Endodermal cell (in vitro differentiated cells): ENCODE results near the gene NDRG3. TPM values are rescaled to one million over a fixed set of nuclear protein-coding genes. Genes with fewer than 3 reads are reported as not detected.

ENCODE experiments used
- DNase-seq: peaks from one replicate; pipeline ENCODE4 v3.0.0-alpha.2; 2017
- H3K27ac ChIP-seq: 2 replicates; pipeline ENCODE4 v1.5.1; 2013; ENCODE audit warnings: mild to moderate bottlenecking, low read depth, low read length, moderate library complexity
- H3K27me3 ChIP-seq: 2 replicates; pipeline ENCODE4 v1.6.1; 2013; ENCODE audit warnings: mild to moderate bottlenecking, low read length, moderate library complexity; ENCODE audit not compliant: insufficient read depth, control insufficient read depth, poor library complexity, severe bottlenecking
- H3K36me3 ChIP-seq: 2 replicates; pipeline ENCODE4 v1.7.0; 2013; ENCODE audit warnings: mild to moderate bottlenecking, low read length, moderate library complexity; ENCODE audit not compliant: control insufficient read depth, insufficient read depth
- H3K4me1 ChIP-seq: one replicate; pipeline ENCODE4 v1.7.0; 2013; ENCODE audit warnings: low read length; ENCODE audit not compliant: control insufficient read depth, insufficient read depth
- H3K4me3 ChIP-seq: 2 replicates; pipeline ENCODE4 v1.5.1; 2013; ENCODE audit warnings: mild to moderate bottlenecking, low read length, moderate library complexity
- H3K9ac ChIP-seq: 2 replicates; pipeline ENCODE4 v1.6.1; 2013; ENCODE audit warnings: mild to moderate bottlenecking, low read length, moderate library complexity; ENCODE audit not compliant: poor library complexity, severe bottlenecking; ENCODE audit errors: extremely low read depth
- H3K9me3 ChIP-seq: 2 replicates; pipeline ENCODE4 v1.6.1; 2013; ENCODE audit warnings: mild to moderate bottlenecking, low read length, moderate library complexity; ENCODE audit not compliant: control insufficient read depth
- H3K27ac Mint-ChIP-seq: 2 replicates; pipeline ENCODE4 v1.8.0; 2020; ENCODE audit warnings: mixed read lengths
- H3K27me3 Mint-ChIP-seq: 2 replicates; pipeline ENCODE4 v1.8.0; 2021; ENCODE audit warnings: mild to moderate bottlenecking, mixed read lengths; ENCODE audit not compliant: insufficient read depth
- H3K36me3 Mint-ChIP-seq: 2 replicates; pipeline ENCODE4 v1.8.0; 2020; ENCODE audit warnings: low read depth, mixed read lengths
- H3K4me1 Mint-ChIP-seq: 2 replicates; pipeline ENCODE4 v1.8.0; 2020; ENCODE audit warnings: mixed read lengths
- H3K4me3 Mint-ChIP-seq: 2 replicates; pipeline ENCODE4 v1.8.0; 2020; ENCODE audit warnings: mild to moderate bottlenecking, moderate library complexity, mixed read lengths
- H3K9me3 Mint-ChIP-seq: 2 replicates; pipeline ENCODE4 v1.8.0; 2020; ENCODE audit warnings: mild to moderate bottlenecking, mixed read lengths
- CTCF ChIP-seq: fragments of 200-600 bp; sonication (generic); conservative IDR thresholded peaks from 2 replicates; pipeline ENCODE4 v1.5.0; 2021; ENCODE audit warnings: antibody characterized with exemption, mild to moderate bottlenecking
- WGBS, 2 experiments: methylation state at CpG; one replicate each; pipeline versions ENCODE4 v1.1.5 to v1.1.7; 2013; ENCODE audit warnings: missing lambda C conversion rate in 2 of 2, mixed read lengths in 1 of 2; ENCODE audit not compliant: insufficient coverage in 1 of 2, insufficient read length in 1 of 2; 5-methylcytosine and 5-hydroxymethylcytosine counted together
- total RNA-seq, 2 donors: library from RNA; stranded (reverse); fragmentation: NEBNext Ultra II Directional in 1 of 2; extraction: Animal tissue kit (Norgen Biotek cat#: 25700) in 1 of 2; gene quantifications; 2 replicates in 1 of 2; 3 replicates in 1 of 2; pipeline ENCODE4 v1.2.1, GENCODE V29; 2021

The NDRG3 gene
- total RNA-seq, 2 donors from 2014 or later = 24.6 to 26.1 TPM

GRCh38 chr20:36629719-36630681, 115.9 kb downstream of the NDRG3 start:
- Mint-ChIP-seq H3K4me1 (peaks cover 4% of the 10 kb centered on the region), H3K4me3 (no peak overlapping the region), H3K36me3 (no peaks in the 10 kb centered on the region), H3K27ac (peak overlapping the region; percentile 66), H3K9me3 (no peaks in the 10 kb centered on the region), H3K27me3 (no peaks in the 10 kb centered on the region)
- Histone ChIP-seq H3K4me1 (no peaks in the 10 kb centered on the region), H3K9ac (no peak overlapping the region), H3K4me3 (no peak overlapping the region), H3K27ac (no peak overlapping the region), H3K9me3 (no peaks in the 10 kb centered on the region), H3K27me3 (no peaks in the 10 kb centered on the region), H3K36me3 (no peaks in the 10 kb centered on the region)
- WGBS, 2 experiments = 94% methylated on average over 11 to 15 of the region's 15 CpGs
- DNase-seq = no peak
- TF ChIP-seq CTCF = no peak

- H3K4me3 Mint-ChIP-seq = no peak overlapping the region
- no peaks in the 10 kb centered on the region for H3K36me3 ChIP-seq
- no peak overlapping the region for H3K4me3 ChIP-seq
- H3K4me1 ChIP-seq = no peaks in the 10 kb centered on the region
- 93 to 97% methylated on average over 7 of the region's 7 CpGs for WGBS, 2 experiments
- no peaks in the 10 kb centered on the region for H3K36me3 Mint-ChIP-seq
- H3K27me3 ChIP-seq = no peaks in the 10 kb centered on the region
- no peaks in the 10 kb centered on the region for H3K27me3 Mint-ChIP-seq
- no peak for DNase-seq
- no peak overlapping the region for H3K27ac Mint-ChIP-seq
- H3K27ac ChIP-seq = no peak overlapping the region
- TF ChIP-seq CTCF = no peak
- H3K4me1 Mint-ChIP-seq = peaks cover 13% of the 10 kb centered on the region
- H3K9me3 Mint-ChIP-seq = no peaks in the 10 kb centered on the region
- H3K9ac ChIP-seq = no peak overlapping the region
- no peaks in the 10 kb centered on the region for H3K9me3 ChIP-seq
Measured at GRCh38 chr20:36628076-36628475, 117.8 kb downstream of the NDRG3 start.

- Histone ChIP-seq H3K27ac (no peak overlapping the region), H3K4me1 (no peaks in the 10 kb centered on the region), H3K27me3 (no peaks in the 10 kb centered on the region), H3K4me3 (no peak overlapping the region), H3K9ac (no peak overlapping the region), H3K9me3 (no peaks in the 10 kb centered on the region), H3K36me3 (no peaks in the 10 kb centered on the region)
- Mint-ChIP-seq H3K27me3 (no peaks in the 10 kb centered on the region), H3K4me1 (peaks cover 9% of the 10 kb centered on the region), H3K27ac (no peak overlapping the region), H3K36me3 (no peaks in the 10 kb centered on the region), H3K4me3 (no peak overlapping the region), H3K9me3 (no peaks in the 10 kb centered on the region)
- no peak for TF ChIP-seq CTCF
- 85 to 100% methylated on average over 1 of the region's 2 CpGs for WGBS, 2 experiments
- no peak for DNase-seq
Measured at GRCh38 chr20:36624944-36625324, 121.0 kb downstream of the NDRG3 start.
